K562 (cell line): ENCODE data around the gene HOXB3.

Source experiments
- CTCF ChIP-seq, 3 experiments: IDR thresholded peaks in 2 of 3; conservative IDR thresholded peaks in 1 of 3; 2 replicates each; pipeline ENCODE4 v1.5.1; 2011 to 2012; ENCODE audit warnings: low read length in 3 of 3, mild to moderate bottlenecking in 3 of 3, control low read depth in 2 of 3, improper control_type of control experiment in 1 of 3, inconsistent platforms in 1 of 3, low read depth in 1 of 3, mixed read lengths in 1 of 3, moderate library complexity in 1 of 3; ENCODE audit not compliant: insufficient read depth in 2 of 3
- HDAC1 ChIP-seq, 2 experiments: fragments of 450-650 bp; IDR thresholded peaks; 2 replicates each; pipeline ENCODE4 v1.6.1; 2016 to 2017; ENCODE audit warnings: inconsistent platforms in 1 of 2, mild to moderate bottlenecking in 1 of 2, moderate library complexity in 1 of 2
- NFE2 ChIP-seq: IDR thresholded peaks from 2 replicates; pipeline ENCODE4 v1.6.1; 2014; ENCODE audit warnings: antibody characterized with exemption, low read depth
- NR4A1 ChIP-seq, 2 experiments: fragments of 250-450 bp in 1 of 2; fragments of 450-650 bp in 1 of 2; sonication (Bioruptor Pico) in 1 of 2; IDR thresholded peaks; 2 replicates each; pipeline versions ENCODE4 v1.4.0 to v1.6.1; 2016 to 2020; ENCODE audit warnings: mild to moderate bottlenecking in 2 of 2, missing compliant biosample characterization in 1 of 2, missing genetic modification characterization in 1 of 2, moderate library complexity in 1 of 2
- POLR2A ChIP-seq: fragments of 450-650 bp; conservative IDR thresholded peaks from 2 replicates; pipeline ENCODE4 v1.6.1; 2016
- RAD51 ChIP-seq: fragments of 450-650 bp; IDR thresholded peaks from 2 replicates; pipeline ENCODE4 v1.7.1; 2016; ENCODE audit warnings: low read depth, mild to moderate bottlenecking, borderline replicate concordance
- SMAD1 ChIP-seq: fragments of 150-350 bp; IDR thresholded peaks from 2 replicates; pipeline ENCODE4 v1.6.1; 2014; ENCODE audit warnings: low read length, low read depth; ENCODE audit not compliant: partially characterized antibody
- USF2 ChIP-seq: sonication (generic); formaldehyde crosslinking; IDR thresholded peaks from 2 replicates; pipeline ENCODE4 v1.5.0; 2020; ENCODE audit warnings: missing genetic modification reagents
- ZNF354B ChIP-seq: fragments of 250-450 bp; sonication (Bioruptor Pico); IDR thresholded peaks from 2 replicates; pipeline ENCODE4 v1.4.0; 2020
- TF ChIP-seq, protein P1 (sequence below): sonication (generic); formaldehyde crosslinking; IDR thresholded peaks from 2 replicates; pipeline ENCODE4 v1.9.0; 2022; ENCODE audit warnings: mild to moderate bottlenecking, missing genetic modification reagents
- TF ChIP-seq, protein P2 (sequence below): sonication (generic); formaldehyde crosslinking; IDR thresholded peaks from 2 replicates; pipeline ENCODE4 v1.8.1; 2022; ENCODE audit warnings: missing genetic modification reagents

- TF ChIP-seq HDAC1 (IDR thresholded peaks at IDR 0.05) (no peak), CTCF (IDR thresholded peaks at IDR 0.05 in 2 of 3, conservative IDR thresholded peaks at IDR 0.05 in 1 of 3; ENCODE audit: insufficient read depth in 2 of 3, low read depth in 1 of 3, low read length in 3 of 3) (no peak), NFE2 (no peak), POLR2A (no peak), ZNF354B (CRISPR knock-in tag) (no peak), RAD51 (no peak), NR4A1 (CRISPR knock-in tag; IDR thresholded peaks at IDR 0.05) (no peak), NR4A1 (tag; IDR thresholded peaks at IDR 0.05) (no peak), SMAD1 (no peak), USF2 (no peak)
- TF ChIP-seq, protein P1, sequence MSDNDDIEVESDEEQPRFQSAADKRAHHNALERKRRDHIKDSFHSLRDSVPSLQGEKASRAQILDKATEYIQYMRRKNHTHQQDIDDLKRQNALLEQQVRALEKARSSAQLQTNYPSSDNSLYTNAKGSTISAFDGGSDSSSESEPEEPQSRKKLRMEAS (CRISPR knock-in tag), result no peak
- TF ChIP-seq, protein P2, sequence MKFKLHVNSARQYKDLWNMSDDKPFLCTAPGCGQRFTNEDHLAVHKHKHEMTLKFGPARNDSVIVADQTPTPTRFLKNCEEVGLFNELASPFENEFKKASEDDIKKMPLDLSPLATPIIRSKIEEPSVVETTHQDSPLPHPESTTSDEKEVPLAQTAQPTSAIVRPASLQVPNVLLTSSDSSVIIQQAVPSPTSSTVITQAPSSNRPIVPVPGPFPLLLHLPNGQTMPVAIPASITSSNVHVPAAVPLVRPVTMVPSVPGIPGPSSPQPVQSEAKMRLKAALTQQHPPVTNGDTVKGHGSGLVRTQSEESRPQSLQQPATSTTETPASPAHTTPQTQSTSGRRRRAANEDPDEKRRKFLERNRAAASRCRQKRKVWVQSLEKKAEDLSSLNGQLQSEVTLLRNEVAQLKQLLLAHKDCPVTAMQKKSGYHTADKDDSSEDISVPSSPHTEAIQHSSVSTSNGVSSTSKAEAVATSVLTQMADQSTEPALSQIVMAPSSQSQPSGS (CRISPR knock-in tag), result no peak
Measured at GRCh38 chr17:48563867-48564187, 26.2 kb downstream of the HOXB3 start.
